Endothelial cell of umbilical vein (primary cell): Measurements from ENCODE around the gene MAGEA9B.

Experiments used
- CTCF ChIP-seq, 2 donors: IDR thresholded peaks; 1 replicate in 1 of 2; 2 replicates in 1 of 2; pipeline ENCODE4 v1.5.1; 2011; ENCODE audit warnings: low read length in 2 of 2, mild to moderate bottlenecking in 2 of 2, moderate library complexity in 2 of 2, control low read depth in 1 of 2, inconsistent platforms in 1 of 2, low read depth in 1 of 2; ENCODE audit not compliant: insufficient read depth in 1 of 2; ENCODE audit errors: extremely low read depth in 1 of 2
- EZH2 ChIP-seq: IDR thresholded peaks from 2 replicates; pipeline ENCODE4 v1.6.1; 2012; ENCODE audit warnings: borderline replicate concordance, low read depth, mild to moderate bottlenecking, moderate library complexity, low read length, inconsistent platforms; ENCODE audit not compliant: severe bottlenecking
- MAX ChIP-seq: IDR thresholded peaks from 2 replicates; pipeline ENCODE4 v1.6.1; 2011; ENCODE audit not compliant: insufficient read depth, insufficient read length

- TF ChIP-seq MAX (no peak), CTCF (IDR thresholded peaks at IDR 0.05; ENCODE audit: extremely low read depth in 1 of 2, insufficient read depth in 1 of 2, low read depth in 1 of 2, low read length in 2 of 2) (no peak), EZH2 (no peak)
Measured at GRCh38 chrX:149610511-149610910, 23.3 kb upstream of the MAGEA9B start.
